SKM-1 (cell line): Measurements from ENCODE around the gene FCN1.
"Not testable (repeated sequence)": the region's sequence is repeated elsewhere in the genome, so short reads cannot be mapped to it uniquely, and the experiment has no call there.

Experiments used
- DNase-seq: peaks from one replicate; lab custom pipeline; 2025; ENCODE audit not compliant: unreplicated experiment; lab: John Stamatoyannopoulos, UW

Gene FCN1

DNA sequence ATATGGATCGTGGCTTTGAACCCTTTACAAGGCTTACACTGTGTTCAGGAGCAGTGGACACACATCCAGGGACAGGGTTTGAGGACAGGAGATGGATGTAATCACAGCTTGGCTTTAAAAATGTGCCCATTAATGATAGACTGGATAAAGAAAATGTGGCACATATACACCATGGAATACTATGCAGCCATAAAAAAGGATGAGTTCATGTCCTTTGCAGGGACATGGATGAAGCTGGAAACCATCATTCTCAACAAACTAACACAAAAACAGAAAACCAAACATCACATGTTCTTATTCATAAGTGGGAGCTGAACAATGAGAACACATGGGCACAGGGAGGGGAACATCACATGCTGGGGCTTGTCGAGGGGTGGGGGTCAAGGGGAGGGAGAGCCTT lies 60.3 kb downstream of the FCN1 start:
- not testable (repeated sequence) for DNase-seq

DNA sequence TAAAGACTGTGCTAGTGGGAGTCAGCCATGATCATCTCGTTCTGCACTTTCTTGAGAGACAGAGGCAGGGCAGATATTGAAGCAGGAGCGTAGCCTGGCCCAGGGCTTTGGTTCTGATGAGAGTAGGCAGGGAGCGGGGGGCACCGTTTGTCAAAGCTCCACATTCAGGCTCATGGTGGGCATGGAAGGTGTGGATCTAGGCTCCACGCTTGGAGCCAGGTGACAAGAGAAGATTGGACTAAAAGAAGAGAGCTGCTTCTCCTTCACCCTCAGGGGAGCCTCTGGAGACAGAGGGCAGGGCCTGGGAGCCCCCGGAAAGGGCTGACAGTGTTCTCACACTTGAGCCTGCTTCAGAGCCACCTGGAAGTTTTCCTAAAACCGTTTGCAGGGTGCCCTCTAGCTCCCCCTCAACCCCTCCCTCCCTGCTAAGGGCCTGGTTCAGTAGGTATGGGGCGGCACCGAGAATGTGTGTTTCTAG lies 61.8 kb downstream of the FCN1 start:
- DNase-seq, result no peak
